ENCODE results near the gene MSH5. TPM values are rescaled to one million over a fixed set of nuclear protein-coding genes. Genes with fewer than 3 reads are reported as not detected.

Gene MSH5
- polyA plus RNA-seq, 1 donor (not counting 4 experiments of a cell fraction or from before 2014, with no cell fraction given), result 14.8 TPM

DNA sequence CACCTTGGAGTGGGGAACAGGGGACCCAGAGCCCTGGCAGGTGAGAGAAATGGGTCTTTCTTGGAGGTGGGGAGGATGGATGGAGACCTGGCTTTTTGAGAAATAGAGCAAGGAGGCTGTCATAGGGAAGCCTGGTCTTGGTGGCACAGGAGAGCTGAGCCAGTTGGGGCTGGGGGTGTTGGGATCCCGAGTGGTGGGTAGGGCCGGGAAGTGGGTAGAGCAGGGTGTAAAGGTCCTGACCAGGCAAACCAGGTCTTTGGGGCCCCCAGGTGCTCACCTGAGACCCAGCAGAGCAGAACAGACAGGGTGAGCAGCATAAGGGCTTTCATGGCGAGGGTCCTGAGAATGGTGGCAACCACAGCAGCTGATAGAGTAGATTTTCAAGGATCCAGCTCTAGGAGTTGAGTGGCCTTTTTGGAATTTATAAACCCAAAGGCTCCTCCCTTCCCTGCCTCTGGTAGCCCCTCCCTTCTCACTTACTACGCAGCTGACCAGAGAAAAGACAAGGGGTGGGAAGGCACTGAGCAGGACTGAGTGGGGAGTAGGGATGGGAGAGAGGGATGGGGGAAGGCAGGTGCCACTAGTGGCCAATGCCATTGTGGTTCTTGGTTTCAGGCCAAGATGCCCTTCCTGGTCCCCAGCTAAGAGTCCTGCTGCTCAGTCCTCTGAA is 18.3 kb upstream of the MSH5 start, which contains the start of gene LY6G6C:
Gene LY6G6C (minus strand): TSS at position 396 of the 670 bp plus-strand sequence. CDS start 67 bp downstream, at position 329.
- no peak within 1 kb of the TSS for H2AFZ ChIP-seq (ENCODE audit: control insufficient read depth, low read length)
- no peak within 1 kb of the TSS for H3K9ac ChIP-seq (ENCODE audit: control insufficient read depth, extremely low read depth, insufficient read depth, low read length)
- H4K20me1 ChIP-seq (ENCODE audit: control insufficient read depth, extremely low read depth, insufficient read depth, low read length), result no peaks in the 10 kb centered on the region
- H3K4me2 ChIP-seq (ENCODE audit: control insufficient read depth, extremely low read depth, insufficient read depth, low read depth, low read length), result no peak within 1 kb of the TSS
- peaks cover 5% of the 10 kb centered on the region for H3K9me1 ChIP-seq (ENCODE audit: control insufficient read depth, extremely low read depth, insufficient read depth, low read length)
- TF ChIP-seq CTCF (optimal IDR thresholded peaks at IDR 0.05 in 1 of 3, IDR thresholded peaks at IDR 0.05 in 1 of 3, conservative IDR thresholded peaks at IDR 0.05 in 1 of 3; ENCODE audit: extremely low read depth in 1 of 3, insufficient read depth in 2 of 3, low read length in 3 of 3), result no peak
- TF ChIP-seq EZH2 (IDR thresholded peaks at IDR 0.05; ENCODE audit: low read length), result no peak
- H3K36me3 ChIP-seq (ENCODE audit: control insufficient read depth in 2 of 2, extremely low read depth in 1 of 2, insufficient read depth in 2 of 2, low read length in 2 of 2), result peaks cover 0 to 4% of the 10 kb centered on the region in 2 experiments
- no peak within 1 kb of the TSS for H3K4me3 ChIP-seq (ENCODE audit: control insufficient read depth in 2 of 3, extremely low read depth in 1 of 3, insufficient read depth in 2 of 3, low read depth in 1 of 3, low read length in 3 of 3)
- H3K79me2 ChIP-seq (ENCODE audit: control insufficient read depth, insufficient read depth, low read length), result no peaks in the 10 kb centered on the region
- FAIRE-seq, result no peak
- no peaks in the 10 kb centered on the region for H3K9me3 ChIP-seq (ENCODE audit: control insufficient read depth, low read depth, low read length)
- no peaks in the 10 kb centered on the region for H3K27me3 ChIP-seq (ENCODE audit: control insufficient read depth, extremely low read depth, insufficient read depth, low read length)
- DNase-seq (ENCODE audit: low read depth, low spot score), result no peak
- no peak within 1 kb of the TSS for H3K27ac ChIP-seq (ENCODE audit: control insufficient read depth, insufficient read depth, low read length)
- peaks cover 31% of the 10 kb centered on the region for H3K4me1 ChIP-seq (ENCODE audit: control insufficient read depth, extremely low read depth, insufficient read depth, low read length)
- dilution Hi-C loops (cut with MboI; ENCODE audit: extremely low pct_ligation_motif_present, low sequenced_read_pairs), result no loop called here

GRCh38 chr6:31722173-31722572 is 17.6 kb upstream of the MSH5 start:
- FAIRE-seq, result no peak
- dilution Hi-C loops (cut with MboI; ENCODE audit: extremely low pct_ligation_motif_present, low sequenced_read_pairs), result no loop called here
- H3K4me1 ChIP-seq (ENCODE audit: control insufficient read depth, extremely low read depth, insufficient read depth, low read length), result peaks cover 31% of the 10 kb centered on the region
- no peaks in the 10 kb centered on the region for H4K20me1 ChIP-seq (ENCODE audit: control insufficient read depth, extremely low read depth, insufficient read depth, low read length)
- H2AFZ ChIP-seq (ENCODE audit: control insufficient read depth, low read length), result no peak overlapping the region
- no peaks in the 10 kb centered on the region for H3K9me3 ChIP-seq (ENCODE audit: control insufficient read depth, low read depth, low read length)
- no peak overlapping the region for H3K4me2 ChIP-seq (ENCODE audit: control insufficient read depth, extremely low read depth, insufficient read depth, low read depth, low read length)
- DNase-seq (ENCODE audit: low read depth, low spot score), result no peak
- TF ChIP-seq CTCF (optimal IDR thresholded peaks at IDR 0.05 in 1 of 3, IDR thresholded peaks at IDR 0.05 in 1 of 3, conservative IDR thresholded peaks at IDR 0.05 in 1 of 3; ENCODE audit: extremely low read depth in 1 of 3, insufficient read depth in 2 of 3, low read length in 3 of 3) (no peak), EZH2 (IDR thresholded peaks at IDR 0.05; ENCODE audit: low read length) (no peak)
- peaks cover 0 to 6% of the 10 kb centered on the region in 2 experiments for H3K36me3 ChIP-seq (ENCODE audit: control insufficient read depth in 2 of 2, extremely low read depth in 1 of 2, insufficient read depth in 2 of 2, low read length in 2 of 2)
- H3K4me3 ChIP-seq (ENCODE audit: control insufficient read depth in 2 of 3, extremely low read depth in 1 of 3, insufficient read depth in 2 of 3, low read depth in 1 of 3, low read length in 3 of 3), result no peak overlapping the region
- peaks cover 5% of the 10 kb centered on the region for H3K9me1 ChIP-seq (ENCODE audit: control insufficient read depth, extremely low read depth, insufficient read depth, low read length)
- H3K79me2 ChIP-seq (ENCODE audit: control insufficient read depth, insufficient read depth, low read length), result no peaks in the 10 kb centered on the region
- no peak overlapping the region for H3K27ac ChIP-seq (ENCODE audit: control insufficient read depth, insufficient read depth, low read length)
- no peaks in the 10 kb centered on the region for H3K27me3 ChIP-seq (ENCODE audit: control insufficient read depth, extremely low read depth, insufficient read depth, low read length)
- H3K9ac ChIP-seq (ENCODE audit: control insufficient read depth, extremely low read depth, insufficient read depth, low read length), result no peak overlapping the region

Data from keratinocyte (primary cell).